HG03159 (cell line): ENCODE results near the gene APH1B.
"Not testable (repeated sequence)": the region's sequence is repeated elsewhere in the genome, so short reads cannot be mapped to it uniquely, and the experiment has no call there.

Experiments used
- ATAC-seq: cut with Tn5 transposase; IDR thresholded peaks from one replicate; pipeline ENCODE4 v1.9.1; 2021; ENCODE audit warnings: mild to moderate bottlenecking, moderate library complexity; ENCODE audit not compliant: unreplicated experiment

Gene APH1B

GRCh38 chr15:63329567-63330350 is 52.4 kb downstream of the APH1B start:
- no peak for ATAC-seq

DNA sequence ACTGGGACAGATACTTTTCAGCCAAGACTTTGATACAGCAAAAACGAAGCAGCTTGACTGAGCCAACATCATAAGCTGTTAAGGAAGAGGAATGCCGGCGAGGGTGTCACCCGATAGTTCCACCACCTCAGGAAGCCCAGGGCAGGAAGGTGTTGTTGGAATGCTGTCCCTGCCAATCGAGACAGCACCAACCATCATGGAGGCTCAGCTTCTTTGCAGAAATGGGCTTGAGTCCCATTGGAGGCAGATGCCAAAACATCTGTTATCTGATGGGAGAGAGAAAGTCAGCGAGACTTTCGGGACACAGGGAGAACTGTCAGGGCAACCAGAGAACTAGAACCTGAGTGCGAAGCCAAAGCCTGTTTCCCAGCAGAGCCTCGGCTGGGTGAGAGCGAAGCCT is 53.5 kb downstream of the APH1B start:
- ATAC-seq: no peak

DNA sequence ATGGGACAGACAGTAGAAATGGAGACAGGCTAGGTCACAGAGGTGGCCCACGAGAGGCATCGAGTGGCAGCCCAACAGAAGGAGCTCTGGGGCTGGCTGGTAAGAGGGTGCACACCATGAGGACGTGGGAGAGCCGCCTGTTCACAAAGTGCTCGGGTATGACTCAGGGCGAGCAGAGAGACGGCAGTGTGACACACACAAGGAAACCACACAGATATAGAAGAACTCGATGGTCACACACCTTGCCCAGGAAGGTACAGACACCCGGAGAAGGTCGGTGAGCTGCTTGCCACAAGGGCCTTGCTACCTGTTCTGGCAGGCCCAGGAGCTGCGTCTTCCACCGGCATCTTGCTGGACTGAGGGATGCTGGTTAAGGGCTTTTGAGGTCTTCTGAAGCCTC is 54.1 kb downstream of the APH1B start:
- ATAC-seq: no peak

DNA sequence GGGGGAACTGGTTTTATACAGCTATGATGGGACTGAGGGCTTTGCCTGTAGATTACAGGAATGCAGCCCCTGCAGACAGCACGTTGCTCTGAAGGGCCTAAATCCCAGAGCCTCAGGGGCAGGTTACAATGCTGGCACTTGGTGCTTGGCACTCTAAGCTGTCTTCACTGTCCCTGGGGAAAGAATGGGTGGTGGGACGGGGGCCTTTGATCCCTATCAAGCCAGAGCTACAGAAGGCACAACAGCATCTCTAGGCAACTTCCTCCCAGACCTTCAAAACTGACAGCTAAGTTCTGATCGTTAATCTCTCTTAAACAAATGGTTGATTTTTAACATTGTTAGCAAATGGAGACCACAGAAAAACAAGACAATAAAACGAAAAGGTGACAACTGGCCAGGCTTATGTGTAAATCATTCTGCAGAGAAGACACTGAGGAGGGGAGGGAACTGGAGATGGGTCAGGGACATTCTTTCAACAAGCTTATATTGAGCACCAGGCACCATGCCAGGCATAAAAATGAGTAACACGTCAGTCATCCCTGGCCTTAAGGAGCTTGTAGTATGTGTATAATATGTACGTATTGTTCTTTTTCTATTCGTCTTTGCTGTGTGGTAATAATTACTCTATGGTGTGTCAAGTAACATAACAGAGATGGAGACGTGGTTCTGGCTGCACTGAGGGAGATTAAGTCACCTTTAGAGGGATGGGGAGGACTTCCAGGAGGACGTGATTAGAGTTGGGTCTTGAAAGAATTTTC is 55.1 kb downstream of the APH1B start:
- ATAC-seq: no peak

DNA sequence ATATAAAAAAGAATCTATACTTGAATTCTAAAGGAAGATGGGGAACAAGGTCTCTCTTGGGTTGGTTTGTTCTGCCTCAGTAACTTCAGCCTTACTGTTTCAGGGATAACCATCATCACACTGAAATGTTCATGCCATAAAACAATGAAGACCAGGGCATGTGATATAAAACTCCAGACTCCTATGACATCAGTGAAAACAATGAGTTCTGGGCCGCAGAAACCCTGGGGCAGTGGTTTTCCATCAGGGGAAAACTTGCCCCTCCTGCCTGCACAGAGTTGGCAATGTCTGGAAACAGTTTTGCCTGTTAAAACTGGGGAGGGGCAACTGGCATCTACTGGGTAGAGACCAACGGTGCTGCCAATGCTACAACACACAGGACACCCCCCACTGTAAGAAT is 57.4 kb downstream of the APH1B start:
- no peak for ATAC-seq

DNA sequence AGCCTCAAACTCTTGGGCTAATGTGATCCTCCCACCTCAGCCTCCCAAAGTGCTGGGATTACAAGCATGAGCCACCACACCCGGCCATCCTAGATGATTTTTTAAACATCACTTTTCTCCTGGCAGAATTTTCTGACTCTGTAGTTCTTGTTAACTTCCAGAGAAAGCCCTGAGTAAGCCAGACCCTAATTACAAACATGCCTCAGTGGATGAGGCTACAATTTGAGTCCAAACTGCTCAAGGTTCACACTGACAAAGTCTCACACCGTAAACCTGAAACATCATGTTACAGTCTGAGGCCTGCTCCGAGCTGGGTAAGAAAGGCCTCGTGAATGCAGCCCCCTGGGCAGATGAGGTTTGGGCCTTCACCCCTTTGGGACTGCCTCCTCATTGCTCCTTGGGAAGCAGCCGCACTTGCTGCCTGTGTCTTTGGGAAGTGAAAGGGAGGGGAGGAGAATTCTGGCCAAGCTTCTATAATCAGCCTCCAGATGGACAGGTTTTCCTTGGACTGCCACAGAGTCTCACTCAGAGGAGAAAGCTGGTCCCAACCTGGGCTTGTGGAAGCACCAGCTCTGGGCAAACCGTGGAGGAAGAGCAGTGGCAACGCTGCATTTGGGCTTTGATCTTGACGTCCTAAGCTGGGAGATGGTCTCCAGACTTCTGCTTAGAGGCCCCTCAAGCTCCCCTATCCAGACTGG is 58.3 kb downstream of the APH1B start:
- no peak for ATAC-seq

- no peak for ATAC-seq
Observed at GRCh38 chr15:63337046-63337445, 59.6 kb downstream of the APH1B start.

DNA sequence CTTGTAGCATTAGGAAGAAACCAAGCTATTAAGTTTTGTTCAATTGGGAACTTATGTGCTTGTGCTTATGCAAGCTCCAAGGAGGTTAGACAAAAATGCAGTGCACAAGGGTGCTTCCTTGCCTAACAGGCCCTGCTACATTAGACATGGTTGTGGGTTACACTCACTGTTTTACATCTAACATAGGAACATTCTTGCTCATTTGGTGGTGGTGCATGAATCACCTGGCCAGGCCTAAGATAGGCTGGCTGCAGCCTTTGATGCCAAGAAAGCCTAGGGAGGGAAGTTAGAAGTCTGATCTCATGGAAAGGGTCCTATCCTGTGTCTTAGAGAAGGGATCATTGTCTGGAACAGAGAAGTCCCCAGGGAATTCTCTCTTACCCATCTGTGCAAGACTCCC is 60.8 kb downstream of the APH1B start:
- ATAC-seq: no peak

DNA sequence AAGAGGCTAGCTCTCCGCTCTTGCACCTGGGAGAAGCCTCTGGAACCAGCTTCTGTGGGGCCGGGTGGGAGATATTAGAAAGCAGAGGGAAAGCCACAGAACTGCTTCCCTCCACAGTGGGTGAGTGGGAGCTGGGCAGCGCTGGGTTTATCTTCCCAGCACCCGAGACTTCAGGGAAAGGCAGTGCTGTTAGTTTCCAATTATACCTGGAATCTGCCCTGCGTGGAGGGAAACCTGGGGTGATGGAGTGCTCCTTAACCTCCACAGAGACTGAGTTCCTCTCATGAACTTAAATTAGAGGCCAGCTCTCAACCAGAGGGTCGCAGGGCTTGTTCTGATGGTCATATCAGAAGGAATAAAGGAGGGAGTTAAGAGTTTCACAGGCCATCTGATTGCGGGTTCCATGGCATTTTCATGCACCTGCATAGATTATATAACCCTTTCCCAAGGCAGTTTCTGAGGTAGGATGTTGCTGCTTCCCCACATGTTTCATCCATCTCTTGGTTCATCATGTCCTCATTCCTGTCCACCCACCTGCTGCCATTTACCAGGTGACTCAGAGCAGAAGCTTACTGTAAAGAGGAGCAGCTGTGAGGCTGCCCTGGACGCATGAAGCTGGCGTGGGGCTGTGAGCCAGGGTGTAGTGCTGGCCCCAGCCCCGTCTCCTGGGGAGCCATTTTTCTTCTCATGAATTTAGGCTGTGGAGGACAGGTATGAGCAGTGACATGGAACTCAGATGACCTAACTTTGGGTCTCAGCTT is 61.8 kb downstream of the APH1B start:
- no peak for ATAC-seq

GRCh38 chr15:63339836-63340235 is 62.4 kb downstream of the APH1B start:
- ATAC-seq: no peak

- ATAC-seq: no peak
Observed at GRCh38 chr15:63340353-63340752, 62.9 kb downstream of the APH1B start.

- ATAC-seq: no peak
Observed at GRCh38 chr15:63340878-63341277, 63.5 kb downstream of the APH1B start.

DNA sequence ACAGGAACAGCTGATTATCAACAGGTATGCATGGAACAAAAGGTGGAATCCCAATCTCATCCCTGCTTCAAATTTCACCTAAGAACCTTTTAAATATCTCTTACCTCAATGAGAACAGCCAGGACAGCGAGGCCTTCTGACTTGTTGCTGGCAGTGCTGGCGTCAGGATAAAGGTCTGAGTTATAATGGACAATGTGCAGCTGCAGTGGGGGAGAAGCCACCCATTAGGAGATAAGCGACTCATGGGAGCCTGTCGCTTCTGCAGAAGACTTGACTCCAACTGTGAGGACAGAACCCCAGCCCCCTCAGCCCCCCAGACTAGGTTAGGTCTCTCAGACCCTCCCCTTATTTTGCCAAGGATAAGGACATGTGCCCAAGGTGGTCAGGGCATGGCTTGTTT is 64.5 kb downstream of the APH1B start:
- no peak for ATAC-seq

DNA sequence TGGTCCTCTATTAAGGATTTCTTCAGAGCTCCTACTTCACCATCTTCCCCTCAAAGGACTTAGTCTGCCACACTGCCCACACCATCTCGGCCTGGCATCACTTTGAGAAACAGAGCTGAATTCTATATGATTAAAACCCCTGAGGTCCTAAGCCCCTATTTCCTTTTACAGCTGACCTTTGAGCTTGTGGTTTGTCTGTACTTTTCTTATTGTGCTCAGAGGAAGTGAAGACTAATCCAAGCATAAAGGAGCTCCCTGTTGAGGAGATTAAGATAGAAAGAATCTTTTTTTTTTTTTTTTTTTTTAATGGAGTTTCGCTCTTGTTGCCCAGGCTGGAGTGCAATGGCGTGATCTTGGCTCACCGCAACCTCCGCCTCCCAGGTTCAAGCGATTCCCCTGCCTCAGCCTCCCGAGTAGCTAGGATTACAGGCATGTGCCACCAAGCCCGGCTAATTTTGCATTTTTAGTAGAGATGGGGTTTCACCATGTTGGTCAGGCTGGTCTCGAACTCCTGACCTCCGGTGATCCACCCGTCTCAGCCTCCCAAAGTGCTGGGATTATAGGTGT is 65.7 kb downstream of the APH1B start:
- not testable (repeated sequence) for ATAC-seq

GRCh38 chr15:63344731-63345390 is 67.5 kb downstream of the APH1B start:
- ATAC-seq: no peak

- no peak for ATAC-seq
Observed at GRCh38 chr15:63345391-63345752, 68.0 kb downstream of the APH1B start.

GRCh38 chr15:63347074-63347857 is 69.9 kb downstream of the APH1B start:
- no peak for ATAC-seq

DNA sequence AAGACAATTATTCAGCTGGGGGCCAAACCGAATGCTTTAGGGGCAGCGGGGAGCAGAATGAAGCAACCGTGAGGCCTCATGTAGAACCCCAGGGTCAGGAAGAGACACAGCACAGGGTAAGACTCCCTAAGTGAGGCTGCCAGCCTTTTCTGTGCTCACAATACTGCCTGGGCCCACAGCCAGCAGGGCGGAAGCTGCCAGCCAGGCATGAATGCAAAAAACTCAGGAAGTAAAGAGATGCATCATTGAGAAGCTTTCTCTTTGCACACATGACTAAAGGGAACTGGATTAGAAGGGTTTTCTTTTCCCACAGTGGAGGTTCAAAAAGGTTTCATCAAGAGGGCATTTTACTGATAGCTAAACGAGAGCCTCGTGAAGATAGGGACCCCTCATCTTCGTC is 71.0 kb downstream of the APH1B start:
- no peak for ATAC-seq

- ATAC-seq: no peak
Observed at GRCh38 chr15:63349156-63349555, 71.8 kb downstream of the APH1B start.

- no peak for ATAC-seq
Observed at GRCh38 chr15:63349621-63350020, 72.2 kb downstream of the APH1B start.
